Right atrium auricular region (tissue), 2 donors: ENCODE measurements around the gene SERPINE2. TPM values are rescaled to one million over a fixed set of nuclear protein-coding genes. Genes with fewer than 3 reads are reported as not detected.

Experiments
- DNase-seq: peaks from one replicate; pipeline ENCODE4 v3.0.0-alpha.2; 2019; ENCODE audit warnings: low spot score
- H3K27ac ChIP-seq, 2 donors: fragments of 200-600 bp; sonication (generic); 1 replicate in 1 of 2; 2 replicates in 1 of 2; pipeline ENCODE4 v1.5.1; 2016 to 2019
- H3K27me3 ChIP-seq, 2 donors: fragments of 200-600 bp; sonication (generic); one replicate each; pipeline versions ENCODE4 v1.5.1 to v1.6.0; 2017 to 2019
- H3K36me3 ChIP-seq: fragments of 200-600 bp; sonication (generic); one replicate; pipeline ENCODE4 v1.5.1; 2016
- H3K4me1 ChIP-seq, 2 donors: fragments of 200-600 bp; sonication (generic); one replicate each; pipeline versions ENCODE4 v1.5.1 to v1.6.0; 2017 to 2019
- H3K4me3 ChIP-seq, 2 donors: fragments of 200-600 bp; sonication (generic); 1 replicate in 1 of 2; 2 replicates in 1 of 2; pipeline ENCODE4 v1.5.1; 2017 to 2019; ENCODE audit warnings: mild to moderate bottlenecking in 1 of 2, moderate library complexity in 1 of 2
- H3K9me3 ChIP-seq, 2 donors: fragments of 200-600 bp; sonication (generic); one replicate each; pipeline ENCODE4 v1.5.1; 2019
- total RNA-seq, 2 donors: library from RNA; depleted of rRNA; stranded (reverse); fragments of >200 nt; gene quantifications; one replicate each; pipeline ENCODE4 v1.1.0, GENCODE V29; 2016
- TF ChIP-seq, protein P1 (sequence below), 2 donors: fragments of 200-600 bp; sonication (generic); IDR thresholded peaks; one replicate each; pipeline ENCODE4 v1.5.1; 2019; ENCODE audit warnings: antibody characterized with exemption in 2 of 2

The SERPINE2 gene
- total RNA-seq, 2 donors from 2014 or later = 20.2 to 54.3 TPM

DNA sequence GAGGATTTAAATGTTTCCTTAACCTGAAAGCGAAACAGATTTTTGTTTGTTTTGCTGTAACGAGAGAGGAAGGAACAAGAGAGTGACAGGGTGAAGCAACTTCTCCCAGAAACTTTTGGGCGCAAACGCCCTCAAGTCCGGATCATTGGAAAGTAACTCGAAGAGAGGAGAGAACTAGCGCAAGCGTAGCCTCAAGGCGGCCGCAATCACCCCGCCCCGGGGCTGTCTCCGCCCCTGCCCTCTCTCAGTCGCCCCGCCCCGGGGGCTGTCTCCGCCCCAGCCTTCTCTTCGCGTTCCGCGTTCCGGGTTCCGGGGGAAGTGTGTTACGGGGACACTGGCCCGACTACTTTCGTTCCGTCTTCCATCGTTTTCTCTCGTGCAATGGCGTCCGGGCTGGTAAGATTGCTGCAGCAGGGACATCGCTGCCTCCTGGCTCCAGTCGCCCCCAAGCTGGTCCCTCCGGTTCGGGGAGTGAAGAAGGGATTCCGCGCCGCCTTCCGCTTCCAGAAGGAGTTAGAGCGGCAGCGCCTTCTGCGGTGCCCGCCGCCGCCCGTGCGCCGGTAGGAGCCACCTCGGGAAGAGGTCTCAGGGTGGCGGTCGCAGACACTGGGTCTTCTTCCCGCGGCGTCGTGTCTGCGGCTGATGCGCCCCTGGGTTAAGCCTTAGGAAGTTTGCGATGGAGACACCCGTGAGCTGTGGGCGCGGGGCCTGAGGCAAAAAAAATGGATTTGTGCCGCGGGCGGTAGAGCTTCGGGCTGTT, 81.8 kb downstream of the SERPINE2 start, which contains the start of gene MRPL44:
Gene MRPL44, plus strand, starts transcription at position 372 of the 760 bp plus-strand sequence. Its CDS starts 10 bp downstream, at position 382.
- peak; percentile 97 for DNase-seq
- Histone ChIP-seq H3K9me3 (no peaks in the 10 kb centered on the region), H3K4me1 (peaks cover 0 to 50% of the 10 kb centered on the region in 2 donors), H3K4me3 (peak within 1 kb of the TSS; percentile 84 to 85), H3K27ac (peak within 1 kb of the TSS; percentile 85), H3K27me3 (no peaks in the 10 kb centered on the region), H3K36me3 (no peaks in the 10 kb centered on the region)
- TF ChIP-seq, protein P1, sequence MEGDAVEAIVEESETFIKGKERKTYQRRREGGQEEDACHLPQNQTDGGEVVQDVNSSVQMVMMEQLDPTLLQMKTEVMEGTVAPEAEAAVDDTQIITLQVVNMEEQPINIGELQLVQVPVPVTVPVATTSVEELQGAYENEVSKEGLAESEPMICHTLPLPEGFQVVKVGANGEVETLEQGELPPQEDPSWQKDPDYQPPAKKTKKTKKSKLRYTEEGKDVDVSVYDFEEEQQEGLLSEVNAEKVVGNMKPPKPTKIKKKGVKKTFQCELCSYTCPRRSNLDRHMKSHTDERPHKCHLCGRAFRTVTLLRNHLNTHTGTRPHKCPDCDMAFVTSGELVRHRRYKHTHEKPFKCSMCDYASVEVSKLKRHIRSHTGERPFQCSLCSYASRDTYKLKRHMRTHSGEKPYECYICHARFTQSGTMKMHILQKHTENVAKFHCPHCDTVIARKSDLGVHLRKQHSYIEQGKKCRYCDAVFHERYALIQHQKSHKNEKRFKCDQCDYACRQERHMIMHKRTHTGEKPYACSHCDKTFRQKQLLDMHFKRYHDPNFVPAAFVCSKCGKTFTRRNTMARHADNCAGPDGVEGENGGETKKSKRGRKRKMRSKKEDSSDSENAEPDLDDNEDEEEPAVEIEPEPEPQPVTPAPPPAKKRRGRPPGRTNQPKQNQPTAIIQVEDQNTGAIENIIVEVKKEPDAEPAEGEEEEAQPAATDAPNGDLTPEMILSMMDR (IDR thresholded peaks at IDR 0.05) = peak in 1 of 2 donors; percentile 25

DNA sequence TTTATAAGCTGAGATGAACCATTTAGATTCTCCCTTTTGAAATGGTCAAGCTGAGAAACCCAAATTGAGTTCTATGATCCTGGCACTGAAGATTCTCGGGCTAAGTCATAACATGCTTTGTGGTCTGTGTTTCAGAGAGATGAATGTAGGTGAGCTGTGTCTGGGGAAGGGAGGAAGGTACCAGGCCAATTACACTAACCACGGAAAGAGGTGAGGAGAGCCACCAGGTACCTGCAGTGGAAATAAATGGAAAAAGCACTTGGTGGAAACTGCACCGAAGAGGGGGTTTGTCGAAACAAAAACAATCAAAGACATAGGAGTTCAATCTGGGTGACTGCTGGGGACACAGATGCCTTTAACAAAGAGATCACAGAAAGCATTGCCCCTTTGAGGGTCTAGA, 82.8 kb downstream of the SERPINE2 start:
- no peak for DNase-seq
- Histone ChIP-seq H3K4me1 (peaks cover 0 to 41% of the 10 kb centered on the region in 2 donors), H3K4me3 (peak overlapping the region in 1 of 2 donors; percentile 85), H3K27ac (peak overlapping the region; percentile 85), H3K9me3 (no peaks in the 10 kb centered on the region), H3K36me3 (no peaks in the 10 kb centered on the region), H3K27me3 (no peaks in the 10 kb centered on the region)
- TF ChIP-seq, protein P1 (IDR thresholded peaks at IDR 0.05) = no peak

DNA sequence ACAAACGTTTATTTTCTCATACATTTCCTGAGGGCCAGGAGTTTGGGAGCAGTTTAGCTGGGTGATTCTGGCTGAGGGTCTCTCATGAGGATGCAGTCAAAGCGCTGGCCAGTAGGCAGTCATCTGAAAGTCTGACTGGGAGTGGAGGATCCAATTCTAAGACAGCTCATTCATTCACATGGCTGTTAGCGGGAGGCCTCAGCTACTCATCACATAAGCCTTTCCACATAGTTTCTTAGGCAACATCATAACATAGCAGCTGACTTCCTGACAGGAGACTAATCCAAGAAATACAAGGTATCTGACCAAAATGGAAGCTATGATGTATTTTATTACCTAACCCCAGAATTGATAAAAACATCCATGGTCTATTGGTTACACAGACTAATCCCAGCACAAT, 84.7 kb downstream of the SERPINE2 start:
- Histone ChIP-seq H3K9me3 (no peaks in the 10 kb centered on the region), H3K36me3 (no peaks in the 10 kb centered on the region), H3K4me1 (peaks cover 0 to 22% of the 10 kb centered on the region in 2 donors), H3K4me3 (no peak overlapping the region), H3K27me3 (no peaks in the 10 kb centered on the region), H3K27ac (no peak overlapping the region)
- DNase-seq = no peak
- TF ChIP-seq, protein P1 (IDR thresholded peaks at IDR 0.05) = no peak

DNA sequence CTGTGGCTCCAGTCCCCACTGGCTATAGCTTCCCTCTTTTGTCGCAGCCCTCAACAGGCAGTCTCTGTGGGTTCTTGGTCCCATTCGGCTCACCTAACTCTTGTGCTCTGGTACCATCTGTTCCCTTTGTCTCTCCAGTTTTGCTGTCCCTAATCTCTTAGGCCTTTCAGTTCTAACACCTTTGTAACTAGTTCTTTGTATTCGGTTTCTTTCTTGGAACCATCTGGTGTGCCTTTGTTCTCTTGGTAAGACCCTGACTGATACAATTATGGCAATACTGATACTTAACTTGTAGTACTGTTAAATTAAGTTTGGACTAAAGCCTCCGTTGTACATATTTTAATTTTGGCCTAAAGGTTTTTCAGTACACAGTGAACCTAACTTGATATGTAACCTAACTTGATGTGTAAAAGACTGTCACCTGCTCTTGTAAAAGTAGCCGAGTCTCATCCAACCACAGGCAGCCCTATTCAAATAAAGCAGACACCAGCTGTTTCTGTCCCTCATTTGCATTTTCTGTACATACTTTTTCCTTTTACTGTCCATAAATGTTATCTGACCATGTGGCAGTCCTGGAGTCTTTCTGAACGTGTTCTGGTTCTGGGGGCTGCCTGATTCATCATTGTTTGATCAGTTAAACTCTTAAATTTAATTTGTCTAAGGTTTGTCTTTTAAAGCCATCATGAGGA, 86.7 kb downstream of the SERPINE2 start:
- no peaks in the 10 kb centered on the region for H3K36me3 ChIP-seq
- no peaks in the 10 kb centered on the region for H3K27me3 ChIP-seq
- H3K4me3 ChIP-seq = no peak overlapping the region
- H3K9me3 ChIP-seq = no peaks in the 10 kb centered on the region
- peaks cover 0 to 7% of the 10 kb centered on the region in 2 donors for H3K4me1 ChIP-seq
- no peak overlapping the region for H3K27ac ChIP-seq
- TF ChIP-seq, protein P1 (IDR thresholded peaks at IDR 0.05) = no peak
- no peak for DNase-seq

DNA sequence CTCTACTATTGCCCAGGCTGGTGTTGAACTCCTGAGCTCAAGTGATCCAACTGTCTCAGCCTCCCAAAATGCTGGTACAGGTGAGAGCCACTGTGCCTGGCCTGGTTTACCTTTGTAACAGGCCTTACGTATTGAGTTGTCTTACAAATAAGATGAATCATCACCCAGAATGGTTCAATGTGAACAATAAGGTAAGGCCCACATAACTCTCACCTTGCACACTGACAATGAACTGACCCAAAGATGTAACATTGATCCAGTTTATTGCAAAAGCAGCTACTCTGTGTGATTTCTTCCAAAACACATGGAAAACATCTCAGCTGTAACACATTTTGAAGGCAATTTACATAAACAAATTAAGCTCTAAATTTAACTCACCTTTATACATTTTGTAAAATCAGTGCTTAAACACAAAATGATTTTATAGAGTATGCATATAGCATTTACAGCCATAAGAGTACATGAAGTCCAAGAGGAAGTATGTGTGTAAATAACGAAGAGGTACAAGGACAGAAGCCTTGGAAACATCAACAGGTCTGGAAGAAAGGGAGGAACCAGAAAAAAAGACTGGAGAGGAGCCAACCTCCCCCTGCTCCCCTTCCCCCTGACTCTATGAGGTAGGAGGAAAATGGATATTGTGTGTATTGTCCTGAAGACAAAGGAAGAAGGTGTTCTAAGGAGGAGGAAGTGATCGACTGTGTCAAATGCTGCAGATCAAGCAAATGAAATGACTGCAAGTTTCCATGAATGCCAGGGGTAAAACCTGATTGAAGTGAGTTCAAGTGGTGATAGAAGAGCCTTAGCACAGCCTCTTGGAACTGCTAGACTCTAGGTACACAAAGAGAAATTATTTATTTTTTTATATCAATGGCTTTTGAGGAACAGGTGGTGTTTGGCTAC, 88.4 kb downstream of the SERPINE2 start:
- Histone ChIP-seq H3K4me1 (peaks cover 0 to 4% of the 10 kb centered on the region in 2 donors), H3K27me3 (no peaks in the 10 kb centered on the region), H3K27ac (no peak overlapping the region), H3K9me3 (no peaks in the 10 kb centered on the region), H3K36me3 (no peaks in the 10 kb centered on the region), H3K4me3 (no peak overlapping the region)
- TF ChIP-seq, protein P1 (IDR thresholded peaks at IDR 0.05) = no peak
- DNase-seq = no peak
